Measurements from ENCODE around the gene INTU.

Gene INTU

GRCh38 chr4:127741247-127741646 lies 108.5 kb downstream of the INTU start:
- in situ Hi-C loops (cut with HindIII; ENCODE audit: low sequenced_read_pairs), result no loop called here

GRCh38 chr4:127747883-127748282 lies 115.1 kb downstream of the INTU start:
- in situ Hi-C loops (cut with HindIII; ENCODE audit: low sequenced_read_pairs), result no loop called here

- in situ Hi-C loops (cut with HindIII; ENCODE audit: low sequenced_read_pairs), result no loop called here
Measured at GRCh38 chr4:127748957-127749356, 116.2 kb downstream of the INTU start.

- in situ Hi-C loops (cut with HindIII; ENCODE audit: low sequenced_read_pairs), result no loop called here
Measured at GRCh38 chr4:127756906-127757305, 124.1 kb downstream of the INTU start.

GRCh38 chr4:127759228-127759820 lies 126.6 kb downstream of the INTU start:
- in situ Hi-C loops (cut with HindIII; ENCODE audit: low sequenced_read_pairs), result no loop called here

- in situ Hi-C loops (cut with HindIII; ENCODE audit: low sequenced_read_pairs), result no loop called here
Measured at GRCh38 chr4:127759893-127760292, 127.1 kb downstream of the INTU start.

GRCh38 chr4:127771535-127772275 lies 138.9 kb downstream of the INTU start:
- in situ Hi-C loops (cut with HindIII; ENCODE audit: low sequenced_read_pairs), result no loop called here

- in situ Hi-C loops (cut with HindIII; ENCODE audit: low sequenced_read_pairs), result no loop called here
Measured at GRCh38 chr4:127772769-127773671, 140.3 kb downstream of the INTU start.

- in situ Hi-C loops (cut with HindIII; ENCODE audit: low sequenced_read_pairs), result no loop called here
Measured at GRCh38 chr4:127775843-127776242, 143.1 kb downstream of the INTU start.

All from DLD1 (cell line).